Measurements from ENCODE around the gene SERPING1.

DNA sequence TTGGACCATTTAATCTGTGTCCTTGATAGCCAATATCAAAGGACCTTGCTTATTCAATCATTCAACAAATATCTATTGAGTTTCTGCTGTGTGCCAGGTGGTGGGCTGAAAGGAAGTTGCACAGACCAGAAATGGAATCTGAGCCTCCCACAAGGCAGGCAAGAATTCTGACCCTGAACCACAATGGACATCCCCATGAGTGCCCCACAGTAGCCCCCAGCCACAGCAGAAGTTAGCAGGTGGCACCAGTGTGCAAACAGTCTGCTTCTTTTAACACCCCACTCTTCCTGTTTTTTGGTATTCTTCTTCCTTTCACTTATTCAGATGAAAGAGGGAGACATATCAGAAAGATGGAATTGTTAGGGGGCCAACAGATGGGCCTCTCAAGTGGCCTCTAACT, 12.2 kb upstream of the SERPING1 start:
- TF ChIP-seq CTCF (IDR thresholded peaks at IDR 0.05) (no peak), POLR2A (IDR thresholded peaks at IDR 0.05) (no peak)

Data from thyroid gland (tissue), 4 donors.